ENCODE measurements around the gene IL21.

IL21 gene

GRCh38 chr4:122616915-122617596 lies 3.8 kb downstream of the IL21 start:
- TF ChIP-seq ZFX (IDR thresholded peaks at IDR 0.05; ENCODE audit: borderline replicate concordance) (no peak), CTCF (IDR thresholded peaks at IDR 0.05) (no peak)
- H3K27ac ChIP-seq = no peak overlapping the region

DNA sequence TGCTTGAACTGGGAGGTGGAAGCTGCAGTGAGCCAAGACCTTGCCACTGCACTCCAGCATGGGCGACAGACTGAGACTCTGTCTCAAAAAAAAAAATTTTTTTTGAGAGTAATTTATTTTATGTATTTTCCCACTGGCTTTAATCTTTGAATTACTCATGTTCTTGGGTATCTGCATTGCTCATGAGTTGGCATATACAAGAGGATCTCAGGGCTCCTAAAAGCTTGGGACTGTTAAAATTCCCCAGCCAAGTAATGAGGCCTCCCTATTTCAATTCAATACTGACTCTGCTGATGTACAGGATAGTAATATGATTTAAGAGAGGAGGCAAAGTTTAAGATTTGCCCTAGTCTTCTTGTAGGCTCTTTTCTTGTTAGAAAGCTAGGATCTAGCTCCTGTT lies 6.2 kb downstream of the IL21 start:
- H3K27ac ChIP-seq = no peak overlapping the region
- TF ChIP-seq ZFX (IDR thresholded peaks at IDR 0.05; ENCODE audit: borderline replicate concordance) (no peak), CTCF (IDR thresholded peaks at IDR 0.05) (no peak)

- no peak overlapping the region for H3K27ac ChIP-seq
- TF ChIP-seq ZFX (IDR thresholded peaks at IDR 0.05; ENCODE audit: borderline replicate concordance) = no peak
Observed at GRCh38 chr4:122612540-122612939, 8.3 kb downstream of the IL21 start.

- H3K27ac ChIP-seq = no peak overlapping the region
- TF ChIP-seq CTCF (IDR thresholded peaks at IDR 0.05) (no peak), ZFX (IDR thresholded peaks at IDR 0.05; ENCODE audit: borderline replicate concordance) (no peak)
Observed at GRCh38 chr4:122606364-122607043, 14.4 kb downstream of the IL21 start.

GRCh38 chr4:122604146-122604545 lies 16.7 kb downstream of the IL21 start:
- H3K27ac ChIP-seq = no peak overlapping the region
- TF ChIP-seq CTCF (IDR thresholded peaks at IDR 0.05) (no peak), ZFX (IDR thresholded peaks at IDR 0.05; ENCODE audit: borderline replicate concordance) (no peak)

DNA sequence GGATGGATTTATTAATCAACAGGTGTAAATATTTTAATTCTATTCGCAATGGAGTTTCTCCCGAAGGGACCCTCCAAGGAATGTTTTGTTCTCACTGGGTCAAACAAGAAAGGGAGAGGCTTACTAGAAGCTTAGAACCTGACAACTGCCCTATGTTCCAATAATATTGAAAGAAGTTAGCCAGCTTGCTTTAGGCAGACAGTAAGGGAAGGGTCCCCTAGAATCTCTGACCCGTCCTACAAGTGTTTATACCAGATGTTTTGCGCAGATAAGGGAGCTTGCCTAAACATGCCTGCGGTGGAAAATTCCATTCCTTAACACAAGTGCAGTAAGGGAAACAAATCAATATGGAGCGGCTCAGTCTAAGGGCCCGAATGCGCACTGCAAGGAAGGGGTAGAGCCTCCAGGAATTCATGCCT lies 17.7 kb downstream of the IL21 start:
- TF ChIP-seq ZFX (IDR thresholded peaks at IDR 0.05; ENCODE audit: borderline replicate concordance) (no peak), CTCF (IDR thresholded peaks at IDR 0.05) (no peak)
- H3K27ac ChIP-seq = no peak overlapping the region

DNA sequence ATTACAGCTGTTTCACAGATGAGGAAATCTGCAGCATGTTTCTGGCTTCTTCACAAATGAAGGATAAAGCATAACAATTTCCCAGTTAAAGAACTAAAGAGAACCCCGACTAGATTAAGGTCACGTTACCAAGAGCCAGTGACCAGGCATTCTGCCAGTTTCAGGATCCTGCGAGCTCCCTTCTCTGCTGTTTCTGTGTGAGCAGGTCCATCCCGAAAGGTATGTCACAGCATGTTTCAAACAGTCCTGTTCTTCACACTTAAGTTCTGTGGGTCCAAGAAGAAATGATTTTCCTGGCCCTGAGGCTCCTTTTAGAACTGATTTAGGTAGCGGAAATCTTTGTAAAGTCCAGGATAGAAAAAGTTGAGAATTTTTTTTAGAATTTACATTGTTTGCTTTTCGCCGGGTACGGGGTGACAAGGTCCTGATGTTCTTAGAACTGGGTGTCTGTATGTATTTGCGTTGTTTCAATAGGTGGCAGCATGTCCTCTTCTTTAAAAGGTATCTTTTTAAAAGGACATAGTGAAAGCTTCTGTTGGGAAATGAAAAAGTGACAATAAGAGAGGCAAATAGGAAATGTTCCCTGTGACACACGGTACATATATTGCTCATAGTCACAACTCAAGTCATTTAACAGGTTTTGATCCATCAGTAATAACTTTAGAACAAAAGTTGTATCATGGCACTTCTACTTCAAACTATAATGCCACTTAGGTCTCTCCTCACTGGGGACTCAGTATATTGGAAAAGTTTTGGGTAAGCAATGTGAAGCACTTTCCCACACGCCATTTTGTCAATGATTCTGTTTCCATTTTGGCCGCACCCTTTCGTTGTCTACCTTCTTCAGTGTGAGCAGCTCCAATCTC lies 18.4 kb downstream of the IL21 start:
- no peak overlapping the region for H3K27ac ChIP-seq
- no peak for TF ChIP-seq ZFX (IDR thresholded peaks at IDR 0.05; ENCODE audit: borderline replicate concordance)
- peak; percentile 53 for TF ChIP-seq CTCF (IDR thresholded peaks at IDR 0.05)

All from 22Rv1 (cell line).